Measurements from ENCODE around the gene STK40.

Gene STK40

GRCh38 chr1:36397378-36398230 lies 11.9 kb upstream of the STK40 start, which contains the start of gene LSM10:
TSS of gene LSM10 (minus strand) at chr1:36397908. CDS start at chr1:36394129, 3,779 bp downstream.
- peak; percentile 90 for DNase-seq

GRCh38 chr1:36397083-36397377 lies 11.3 kb upstream of the STK40 start:
- no peak for DNase-seq

GRCh38 chr1:36396359-36396758 lies 10.6 kb upstream of the STK40 start:
- no peak for DNase-seq

GRCh38 chr1:36393686-36394085 lies 8.0 kb upstream of the STK40 start:
- no peak for DNase-seq

- DNase-seq = no peak
These were observed 7.1 kb upstream of the STK40 start for GRCh38 chr1:36392836-36393235.

- no peak for DNase-seq
These were observed 5.5 kb upstream of the STK40 start for GRCh38 chr1:36391271-36391670.

- DNase-seq = no peak
These were observed 4.7 kb upstream of the STK40 start for GRCh38 chr1:36390411-36390810.

- no peak for DNase-seq
These were observed 4.3 kb upstream of the STK40 start for GRCh38 chr1:36389999-36390398.

- no peak for DNase-seq
These were observed 3.5 kb upstream of the STK40 start for GRCh38 chr1:36389261-36389660.

GRCh38 chr1:36387141-36387949 lies 1.6 kb upstream of the STK40 start:
- no peak for DNase-seq

GRCh38 chr1:36386265-36387140 lies 779 bp upstream of the STK40 start:
- DNase-seq = peak; percentile 94

- DNase-seq = peak; percentile 18
These were observed 948 bp downstream of the STK40 start for GRCh38 chr1:36384542-36385409.

- DNase-seq = no peak
These were observed 2.5 kb downstream of the STK40 start for GRCh38 chr1:36383240-36383639.

GRCh38 chr1:36382669-36383068 lies 3.1 kb downstream of the STK40 start:
- DNase-seq = no peak

GRCh38 chr1:36382231-36382630 lies 3.5 kb downstream of the STK40 start:
- no peak for DNase-seq

- no peak for DNase-seq
These were observed 4.3 kb downstream of the STK40 start for GRCh38 chr1:36381405-36381804.

- no peak for DNase-seq
These were observed 4.9 kb downstream of the STK40 start for GRCh38 chr1:36380782-36381181.

- no peak for DNase-seq
These were observed 5.5 kb downstream of the STK40 start for GRCh38 chr1:36380143-36380619.

- no peak for DNase-seq
These were observed 7.8 kb downstream of the STK40 start for GRCh38 chr1:36377791-36378492.

- DNase-seq = no peak
These were observed 13.1 kb downstream of the STK40 start for GRCh38 chr1:36372617-36373016.

Measured in activated naive CD4-positive, alpha-beta T cell treated with anti-CD3 and anti-CD28 coated beads, Interleukin-2, amount 50 U/mL, for 16 hours (primary cell).